G401.6 (cell line): ENCODE measurements around the gene ARHGDIB.

ENCODE experiments used
- FAIRE-seq: peaks from 2 replicates; lab custom pipeline; 2012; peaks lifted over from hg19 to GRCh38; lab: Jason Lieb, UNC

Gene ARHGDIB

DNA sequence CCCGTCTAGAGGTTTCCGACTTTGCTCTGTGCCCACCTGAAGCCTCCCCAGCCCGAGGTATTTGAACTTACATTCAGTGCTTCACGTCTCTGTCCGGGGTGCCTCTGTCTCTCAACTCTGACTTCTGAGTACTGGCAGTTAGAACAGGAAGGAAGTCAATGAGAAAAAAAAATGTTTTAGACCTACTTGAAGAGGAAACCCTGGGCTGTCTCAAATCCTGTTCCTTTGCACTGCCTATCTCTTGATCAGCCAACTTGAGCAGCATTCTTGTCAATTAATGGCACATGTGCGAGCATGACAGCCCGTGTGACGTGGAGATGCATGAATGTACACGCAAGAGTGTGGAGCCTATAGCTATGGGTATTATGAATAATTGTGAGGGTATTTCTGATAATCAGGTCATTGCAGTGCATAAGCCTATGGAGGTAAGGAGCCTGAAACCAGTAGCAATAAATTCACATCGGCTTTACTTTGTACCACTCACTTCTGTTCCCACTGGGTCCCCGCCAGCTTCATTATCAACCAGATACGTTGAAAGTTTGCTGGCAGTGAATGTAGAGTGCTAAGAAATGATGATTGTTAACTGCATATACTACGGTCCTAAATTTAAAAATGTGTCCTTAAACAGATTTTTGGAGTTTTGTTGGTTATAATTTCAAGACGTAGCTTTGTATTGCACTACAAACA, at the start of gene ARHGDIB:
Gene ARHGDIB (minus strand): TSS at position 136 of the 687 bp plus-strand sequence. CDS start 10,889 bp downstream, outside the sequence.
- FAIRE-seq = no peak

DNA sequence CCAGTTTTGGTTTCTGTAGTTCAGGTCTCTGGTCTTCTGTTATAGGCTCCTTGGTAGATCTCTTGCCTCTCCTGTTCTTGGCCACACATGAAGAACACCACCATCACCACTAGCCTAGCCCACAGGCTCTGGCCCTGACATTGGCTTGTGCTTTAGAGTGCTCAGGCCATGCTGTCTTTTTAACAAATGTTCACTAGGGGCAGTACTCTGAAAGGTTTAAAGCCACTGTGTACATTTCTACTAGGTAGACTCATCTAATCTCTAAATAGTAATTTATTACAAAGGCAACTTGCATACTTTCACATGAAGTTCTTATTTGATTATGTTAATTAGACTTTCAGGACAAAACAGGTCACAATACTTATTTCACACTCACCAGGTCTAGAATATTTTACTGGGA, 49.8 kb upstream of the ARHGDIB start:
- no peak for FAIRE-seq

DNA sequence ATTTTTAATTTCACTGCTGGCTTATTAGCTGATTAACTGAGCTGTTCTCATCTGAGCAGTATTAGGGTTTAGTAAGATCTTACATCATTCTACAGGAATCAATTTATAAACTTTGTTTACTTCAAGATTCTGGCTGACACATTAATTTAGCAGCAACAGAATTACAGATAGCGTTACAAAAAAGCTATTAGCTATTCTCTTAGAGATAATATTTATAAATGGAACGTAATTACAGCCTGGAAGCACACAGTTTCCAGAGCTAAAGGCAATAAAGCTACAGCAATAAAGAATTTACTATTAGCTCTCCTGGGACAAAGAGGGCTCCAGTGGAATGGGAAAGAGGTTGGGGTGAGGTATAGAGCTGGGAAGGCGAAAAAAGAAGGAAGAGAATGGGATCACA, 46.1 kb upstream of the ARHGDIB start:
- no peak for FAIRE-seq

DNA sequence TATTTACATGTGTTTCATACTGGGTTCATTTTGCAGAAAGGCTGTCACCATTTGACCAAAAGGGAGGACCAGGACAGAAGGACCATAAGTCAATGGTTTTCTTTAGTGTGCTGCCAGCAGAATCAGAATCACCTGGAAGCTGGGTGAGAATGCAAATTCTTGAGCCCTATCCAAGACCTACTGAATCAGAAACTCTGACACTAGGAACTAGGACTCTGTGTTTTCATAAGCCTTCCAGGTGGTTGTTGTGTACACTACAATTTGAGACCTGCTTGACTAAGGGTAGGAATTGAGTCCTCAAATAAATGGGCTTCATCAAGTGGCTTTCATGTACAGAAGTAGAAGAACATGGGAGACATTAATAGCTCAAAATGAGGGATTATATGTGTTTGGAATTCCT, 43.7 kb upstream of the ARHGDIB start:
- FAIRE-seq = no peak

DNA sequence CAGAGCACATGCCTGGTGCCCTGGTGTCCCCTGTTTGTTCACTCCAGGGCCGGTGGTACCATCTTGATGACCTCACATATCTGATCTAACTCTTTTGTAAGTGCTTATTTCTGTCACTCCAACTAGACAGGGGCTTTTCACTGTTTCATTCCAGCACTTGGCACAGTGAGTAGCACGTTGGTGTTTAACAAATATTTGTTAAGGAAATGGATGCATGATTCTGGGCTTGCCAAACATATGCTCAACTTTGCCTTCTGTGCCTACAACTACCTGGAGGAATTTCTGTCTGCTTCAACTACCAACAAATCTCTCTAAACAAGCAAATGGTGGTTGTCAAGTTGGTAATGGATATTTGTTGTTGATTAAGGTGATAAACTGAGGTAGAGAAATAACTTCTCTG, 43.0 kb upstream of the ARHGDIB start:
- FAIRE-seq = no peak

DNA sequence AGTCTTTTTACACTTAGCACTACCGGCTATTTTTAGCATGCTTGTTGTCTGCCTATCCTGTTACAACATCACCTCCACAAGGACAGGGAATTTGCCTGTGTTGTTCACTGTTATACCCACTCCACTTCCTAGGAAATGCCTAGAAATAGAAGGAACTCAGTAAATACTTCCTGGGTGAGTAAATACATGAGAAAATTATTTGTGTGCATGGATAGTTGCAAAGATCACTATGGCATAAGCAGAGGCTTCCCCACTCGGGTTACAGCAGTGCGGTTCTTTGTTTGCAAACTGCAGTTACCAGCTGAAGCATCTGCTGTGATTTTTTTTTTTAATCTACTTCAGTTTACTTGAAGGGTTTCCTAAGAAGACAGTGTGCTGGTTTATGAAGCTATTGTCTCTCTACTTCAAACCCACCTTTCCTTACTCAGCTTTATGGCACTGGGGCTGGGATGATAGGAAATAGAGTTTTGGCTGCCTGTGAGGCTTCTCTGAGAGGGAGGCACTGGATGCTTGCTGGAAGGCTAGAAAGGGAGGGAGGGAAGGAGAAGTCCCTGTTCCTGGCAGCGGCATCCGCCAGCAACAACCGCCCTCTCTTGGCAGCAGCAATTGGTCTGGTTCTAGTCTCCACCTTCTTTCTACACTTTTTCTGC, 40.5 kb upstream of the ARHGDIB start:
- no peak for FAIRE-seq

DNA sequence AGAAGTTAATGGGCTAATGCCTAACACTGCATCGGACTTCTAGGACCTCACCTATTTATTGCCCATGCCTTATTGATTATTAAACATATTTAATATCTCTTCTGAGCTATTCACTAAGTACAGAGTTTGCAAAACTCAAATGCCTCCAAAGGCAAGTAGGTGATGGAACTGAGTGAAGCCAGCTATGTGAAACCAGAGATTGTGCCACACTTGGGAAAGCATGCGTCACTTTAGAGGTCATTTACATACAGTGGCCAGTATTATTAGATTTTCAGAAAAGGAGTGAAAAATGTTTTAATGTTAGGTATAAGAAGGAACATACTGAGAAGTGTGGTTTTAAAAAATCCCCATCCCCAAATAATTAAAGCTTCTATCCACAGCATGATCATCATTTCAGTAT, 39.2 kb upstream of the ARHGDIB start:
- FAIRE-seq = no peak

DNA sequence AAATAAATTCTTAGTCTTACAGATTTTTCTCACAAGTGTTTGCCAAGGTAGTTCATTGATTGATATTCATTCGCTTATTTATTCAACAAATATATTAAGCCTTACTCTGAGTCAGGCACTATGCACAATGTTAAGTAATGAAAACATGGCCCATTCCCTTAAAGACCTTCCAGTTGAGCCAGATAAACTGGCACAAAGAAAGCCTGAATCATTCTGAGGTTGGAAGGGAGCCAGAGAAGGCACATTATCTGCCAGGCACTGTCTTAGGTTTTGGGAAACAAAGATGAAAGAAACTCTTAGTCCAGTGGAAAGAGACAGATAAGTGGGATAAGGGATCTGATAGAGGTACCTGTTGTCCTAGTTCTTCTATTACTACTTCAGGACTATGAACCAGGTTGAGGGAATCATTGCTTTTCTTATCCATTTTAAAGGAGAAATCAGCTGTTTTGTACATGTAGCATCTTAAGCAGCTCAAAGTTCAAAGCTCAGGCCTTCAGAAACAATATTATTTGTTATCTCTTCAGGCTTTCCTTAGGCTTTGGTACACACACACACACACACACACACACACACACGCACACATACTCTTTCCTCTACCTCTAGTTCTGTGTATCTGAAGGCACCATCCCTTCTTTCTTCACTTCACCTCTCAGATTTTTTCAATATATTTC, 38.4 kb upstream of the ARHGDIB start:
- FAIRE-seq = no peak

DNA sequence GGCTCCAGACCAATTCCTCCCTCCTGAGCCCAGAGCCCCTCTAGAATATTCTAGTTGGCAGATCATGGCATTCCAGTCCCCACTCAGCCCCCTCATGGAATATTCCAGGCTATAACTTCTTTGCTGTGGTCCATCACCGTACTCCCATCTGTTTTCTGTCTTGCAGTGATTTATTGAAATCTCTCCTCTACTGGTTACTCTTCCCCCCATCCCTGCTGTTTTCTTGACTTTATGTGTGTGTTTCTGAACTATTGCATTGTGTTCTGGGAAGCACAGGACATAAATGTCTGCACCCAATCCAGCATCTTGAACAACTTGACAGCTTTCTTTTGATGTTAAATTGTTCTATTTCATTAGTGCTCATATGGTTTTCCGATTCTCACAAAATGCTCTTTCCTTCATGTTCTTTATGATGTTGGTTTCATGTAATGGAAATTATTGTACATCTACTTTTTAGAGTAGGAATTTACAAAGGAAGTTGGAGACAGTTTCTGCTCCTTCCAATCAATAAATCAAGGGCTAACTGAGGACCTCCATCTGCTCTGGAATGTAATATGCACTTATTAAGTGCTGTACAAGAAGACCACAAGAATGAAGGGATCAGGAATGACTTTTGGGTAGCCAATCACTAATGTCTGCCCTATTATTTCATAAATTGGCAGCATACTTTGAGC, 37.8 kb upstream of the ARHGDIB start:
- no peak for FAIRE-seq

DNA sequence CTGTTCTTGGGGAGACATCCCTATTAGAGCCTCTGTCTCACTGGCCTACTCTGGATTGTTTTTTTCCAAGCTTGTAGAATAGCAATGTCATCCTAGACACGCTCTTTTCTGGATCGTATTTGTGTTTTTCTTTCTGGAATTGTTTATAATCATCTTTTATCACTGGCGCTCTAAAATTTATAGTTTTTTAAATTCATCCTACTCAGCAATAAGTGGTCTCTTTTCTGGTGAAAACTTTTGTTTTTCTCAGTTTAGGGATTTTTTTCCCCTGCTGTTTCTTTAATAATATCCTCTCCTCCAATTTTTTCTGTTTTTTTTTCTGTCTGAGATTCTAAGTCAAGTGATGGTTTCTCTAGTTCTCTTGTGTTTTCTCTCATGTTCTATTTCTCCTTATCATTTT, 36.6 kb upstream of the ARHGDIB start:
- no peak for FAIRE-seq

DNA sequence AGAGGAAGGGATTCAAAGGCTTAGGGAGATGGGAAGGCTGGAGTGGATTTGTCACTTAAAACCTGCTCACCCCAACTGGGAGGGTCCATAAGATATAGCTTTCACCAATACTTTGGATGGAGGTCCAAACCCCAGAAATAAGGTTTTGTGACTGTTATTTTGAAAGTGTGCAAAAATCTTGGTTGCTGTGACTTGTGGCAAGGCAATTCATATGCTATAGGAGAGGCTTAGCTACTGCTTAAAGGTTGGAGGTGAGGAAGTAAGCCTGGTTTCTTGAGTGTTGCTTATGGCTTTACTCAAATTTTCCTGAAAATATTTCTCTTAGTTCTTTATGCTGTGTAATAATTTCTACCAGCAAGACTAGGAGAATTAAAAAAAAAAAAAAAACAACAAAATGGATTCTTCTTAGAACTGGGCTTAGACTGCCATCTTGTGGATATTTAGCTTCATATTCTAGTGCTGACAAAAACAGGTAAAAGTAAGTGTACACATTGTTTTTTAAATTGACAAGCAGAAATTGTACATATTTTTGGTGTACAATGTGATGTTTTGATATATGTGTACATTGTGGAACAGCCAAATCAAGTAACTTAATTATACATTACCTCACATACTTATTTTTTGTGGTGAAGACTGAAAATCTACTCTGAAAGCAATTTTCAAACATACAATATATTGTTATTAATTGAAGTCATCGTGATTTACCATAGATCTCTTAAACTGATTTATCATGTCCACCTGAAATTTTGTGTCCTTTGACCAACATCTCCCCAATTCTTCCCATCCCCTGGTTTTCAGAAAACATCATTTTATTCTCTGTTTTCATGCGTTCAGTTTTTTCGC, 34.4 kb upstream of the ARHGDIB start:
- FAIRE-seq = peak; percentile 96

DNA sequence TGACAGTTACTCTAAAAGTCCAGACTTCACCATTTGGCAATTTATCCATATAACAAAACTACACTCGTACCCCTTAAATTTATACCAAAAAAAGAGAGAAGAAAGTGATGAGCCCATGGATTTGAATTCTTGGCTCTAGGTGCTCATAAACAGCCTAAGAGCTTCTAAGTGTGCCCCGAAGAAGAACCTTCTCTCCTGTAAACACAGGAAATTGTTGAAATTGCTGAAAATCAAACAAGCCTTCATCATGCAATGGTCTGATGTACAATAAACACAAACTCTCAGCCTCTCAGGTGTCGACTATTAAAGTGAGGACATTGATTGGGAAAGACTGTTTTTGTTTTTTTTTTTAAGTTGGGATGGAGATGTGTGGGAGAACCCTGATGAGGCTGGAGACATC, 33.2 kb upstream of the ARHGDIB start:
- FAIRE-seq = no peak

DNA sequence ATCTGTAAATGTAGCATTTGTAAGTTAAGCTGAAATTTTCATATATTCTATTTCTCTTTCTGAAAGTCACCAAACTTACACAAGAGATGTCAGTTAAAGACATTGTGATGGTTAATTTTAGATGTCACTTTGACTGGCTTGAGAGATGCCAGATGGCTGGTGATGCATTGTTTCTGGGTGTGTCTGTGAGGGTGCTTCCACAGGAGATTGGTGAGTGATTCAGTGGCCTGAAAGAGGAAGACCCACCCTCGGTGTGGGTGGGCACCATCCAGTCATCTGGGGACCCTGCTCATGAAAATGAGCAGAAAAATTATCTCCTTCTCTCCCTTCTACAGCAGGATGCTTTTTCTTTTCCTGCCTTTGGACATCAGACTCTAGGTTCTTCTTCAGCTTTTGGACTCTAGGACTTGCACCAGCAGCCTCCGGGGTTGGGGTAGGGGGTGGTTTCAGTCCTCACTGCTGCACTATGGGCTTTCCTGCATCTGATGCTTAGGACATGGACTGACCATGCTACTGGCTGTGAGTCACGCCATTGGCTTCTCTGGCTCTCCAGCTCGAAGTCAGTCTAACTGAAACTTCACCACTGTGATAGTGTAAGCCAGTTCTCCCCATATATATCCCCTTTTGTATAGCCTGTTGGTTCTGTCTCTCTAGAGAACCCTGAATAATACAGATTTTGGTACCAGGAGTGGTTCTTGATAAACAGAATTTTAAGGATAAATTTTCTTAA, 32.3 kb upstream of the ARHGDIB start:
- no peak for FAIRE-seq

DNA sequence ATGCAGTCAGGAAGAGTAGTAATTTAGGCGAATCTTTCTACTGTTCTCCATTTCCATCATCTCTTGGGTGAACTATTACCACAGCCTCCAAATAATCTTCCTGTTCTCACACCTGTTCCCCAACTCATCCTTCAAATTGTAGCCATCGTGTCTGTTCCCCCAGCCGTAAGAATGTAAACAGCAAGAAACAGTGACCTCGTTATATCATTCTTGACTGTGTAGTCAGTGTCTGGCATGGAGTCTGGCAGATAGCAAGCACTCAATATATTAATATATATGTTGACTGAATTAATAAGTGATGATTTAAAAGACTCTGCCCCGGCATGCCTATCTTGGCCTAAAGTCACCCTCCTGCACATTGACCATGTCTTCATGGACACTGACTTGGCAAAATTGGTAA, 31.7 kb upstream of the ARHGDIB start:
- no peak for FAIRE-seq

DNA sequence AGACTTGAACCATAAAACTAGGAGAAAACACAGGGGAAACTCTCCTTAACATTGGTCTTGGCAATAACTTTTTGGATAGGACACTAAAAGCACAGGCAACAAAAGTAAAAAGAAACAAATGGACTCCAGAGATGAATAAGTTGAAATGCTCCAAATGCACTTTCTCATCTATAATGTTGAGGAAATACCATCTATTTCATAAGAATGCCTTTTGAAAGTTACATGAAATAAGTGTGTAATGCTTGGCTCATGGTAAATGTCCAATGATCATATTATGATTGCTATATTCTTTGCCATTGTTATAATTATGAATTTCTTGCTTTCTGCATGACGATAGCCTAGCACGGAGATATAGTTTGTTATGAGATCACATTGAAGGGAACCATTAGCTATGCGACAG, 31.3 kb upstream of the ARHGDIB start:
- no peak for FAIRE-seq

DNA sequence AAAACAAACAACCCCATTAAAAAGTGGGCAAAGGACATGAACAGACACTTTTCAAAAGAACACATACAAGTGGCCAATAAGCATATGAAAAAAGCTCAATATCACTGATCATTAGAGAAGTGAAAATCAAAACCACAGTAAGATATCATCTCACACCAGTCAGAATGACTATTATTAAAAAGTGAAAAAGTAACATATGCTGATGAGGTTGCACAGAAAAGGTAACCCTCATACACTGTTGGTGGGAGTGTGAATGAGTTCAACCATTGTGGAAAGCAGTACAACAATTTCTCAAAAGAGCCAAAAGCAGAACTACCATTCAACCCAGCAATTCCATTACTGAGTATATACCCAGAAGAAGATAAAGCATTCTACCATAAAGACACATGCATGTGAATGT, 29.7 kb upstream of the ARHGDIB start:
- FAIRE-seq = no peak

DNA sequence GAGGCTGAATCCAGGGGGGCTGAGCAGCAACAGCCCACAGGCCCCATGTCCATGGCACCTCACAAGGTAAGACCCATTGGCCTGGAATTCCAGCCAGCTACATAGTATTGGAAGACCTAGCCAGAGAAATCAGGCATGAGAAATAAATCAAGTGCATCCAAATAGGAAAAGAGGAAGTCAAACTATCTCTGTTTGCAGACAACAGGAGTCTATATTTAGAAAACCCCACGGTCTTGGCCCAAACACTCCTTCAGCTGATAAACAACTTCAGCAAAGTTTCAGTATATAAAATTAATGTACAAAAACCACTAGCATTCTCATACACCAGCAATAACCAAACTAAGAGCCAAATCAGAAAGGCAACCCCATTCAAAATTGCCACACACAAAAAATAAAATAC, 28.4 kb upstream of the ARHGDIB start:
- no peak for FAIRE-seq

DNA sequence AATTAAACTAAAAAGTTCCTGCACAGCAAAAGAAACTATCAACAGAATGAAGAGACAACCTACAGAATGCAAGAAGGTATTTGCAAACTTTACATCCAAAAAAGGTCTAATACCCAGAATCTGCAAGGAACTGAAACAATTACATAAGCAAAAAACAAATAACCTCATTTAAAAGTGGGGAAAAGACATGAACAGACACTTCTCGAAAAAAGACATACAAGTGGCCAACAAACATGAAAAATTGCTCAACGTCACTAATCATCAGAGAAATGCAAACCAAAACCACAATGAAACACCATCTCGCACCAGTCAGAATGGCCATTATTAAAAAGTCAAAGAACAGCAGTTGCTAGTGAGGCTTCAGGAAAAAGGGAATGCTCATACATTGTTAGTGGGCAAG, 26.6 kb upstream of the ARHGDIB start:
- FAIRE-seq = no peak

DNA sequence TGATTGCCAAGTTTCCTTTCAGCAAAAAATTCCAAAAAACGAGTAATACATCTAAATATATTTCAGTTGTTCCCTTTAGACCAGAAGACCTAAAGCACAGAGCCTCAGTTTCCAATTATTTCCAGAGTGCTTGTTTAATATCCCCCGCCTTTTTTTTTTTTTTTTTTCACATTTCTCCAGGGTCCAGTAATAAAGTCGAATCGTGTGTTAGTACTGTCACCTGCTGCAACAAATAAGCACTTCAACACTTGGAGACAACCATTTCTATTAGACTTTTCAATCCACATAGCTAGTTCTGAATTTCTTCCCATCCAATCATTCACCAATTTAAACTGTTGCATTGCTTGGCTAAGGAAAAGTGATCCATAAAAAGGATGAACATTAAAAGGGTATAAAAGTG, 25.0 kb upstream of the ARHGDIB start:
- FAIRE-seq = no peak

DNA sequence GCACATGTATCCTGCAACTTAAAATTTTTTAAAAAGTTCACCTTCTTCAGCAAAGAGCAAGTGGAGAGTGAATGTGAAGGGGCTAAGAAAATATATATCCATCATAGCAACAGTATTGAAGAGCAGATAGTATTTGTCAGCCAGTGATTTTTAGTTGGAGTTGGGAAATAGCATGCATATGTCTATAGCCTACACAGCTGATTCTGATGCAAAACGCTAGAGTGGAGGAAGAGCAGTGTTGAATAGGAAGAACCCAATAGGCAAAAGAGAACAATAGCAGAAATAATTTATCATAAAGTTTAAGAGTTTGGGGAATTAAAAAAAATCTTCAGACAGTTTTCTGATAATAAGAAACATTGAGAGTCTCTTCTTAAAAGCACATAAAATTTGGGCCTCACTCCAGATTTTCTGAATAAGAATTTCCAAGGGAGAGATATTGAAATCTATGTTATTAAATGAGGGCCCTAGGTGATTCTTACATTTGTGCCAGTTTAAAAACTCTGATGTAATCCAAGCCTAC, 23.4 kb upstream of the ARHGDIB start:
- FAIRE-seq = no peak

DNA sequence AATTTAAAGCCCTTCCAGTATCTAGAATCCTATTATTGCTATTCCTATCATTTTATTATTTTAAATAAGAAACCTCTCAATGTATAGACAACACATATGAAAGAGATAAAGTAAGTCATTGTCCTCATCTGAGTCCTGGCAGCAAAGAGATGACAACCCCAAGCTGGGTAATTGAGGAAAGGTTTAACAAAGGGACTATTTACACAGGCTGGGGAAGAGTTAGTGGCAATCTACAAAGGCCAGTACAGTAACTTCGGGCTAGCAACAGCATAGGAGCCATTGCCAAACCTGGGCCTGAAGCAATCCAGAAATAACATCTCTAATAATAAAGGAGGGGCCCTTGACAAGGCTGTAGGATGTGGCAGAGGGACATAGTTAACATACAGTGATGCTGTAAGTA, 22.6 kb upstream of the ARHGDIB start:
- no peak for FAIRE-seq
